ENCODE data around the gene MT1E.
"Not testable (repeated sequence)": the region's sequence is repeated elsewhere in the genome, so short reads cannot be mapped to it uniquely, and the experiment has no call there.

Gene MT1E

DNA sequence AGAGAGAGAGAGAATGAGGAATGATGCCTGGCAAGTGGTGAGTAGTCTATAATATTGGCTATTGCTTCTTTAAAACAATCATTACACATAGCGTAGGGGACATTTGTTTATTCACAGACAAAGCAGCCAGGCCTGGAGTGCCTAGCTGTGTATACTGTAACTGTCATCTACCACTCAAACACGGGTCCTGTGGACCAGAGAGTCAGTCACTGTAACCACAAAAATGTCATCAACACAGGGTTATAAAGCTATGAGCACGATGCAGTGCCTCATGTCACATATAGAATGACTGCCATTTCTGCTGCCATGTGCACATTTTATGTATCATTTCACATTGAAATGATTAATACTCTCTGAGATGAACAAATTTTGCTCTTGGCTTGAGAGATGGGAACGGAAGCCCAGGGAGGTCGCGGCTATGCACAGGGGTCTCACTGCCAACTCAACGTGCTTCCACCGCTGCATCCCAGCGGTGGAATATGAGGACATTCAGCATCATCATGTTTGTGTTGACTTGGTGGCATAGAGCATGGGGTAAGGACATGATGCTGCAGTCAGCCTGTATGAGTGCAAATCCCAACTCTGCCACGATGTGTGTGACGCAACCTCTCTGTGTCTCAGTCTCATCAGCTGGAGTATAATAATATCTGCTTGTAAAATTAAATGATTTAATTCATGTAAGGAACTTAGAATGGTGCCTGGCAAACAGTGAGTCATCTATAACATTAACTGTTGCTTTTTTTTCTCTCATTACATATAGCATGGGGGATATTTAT is 47.4 kb downstream of the MT1E start:
- no peak for DNase-seq

DNA sequence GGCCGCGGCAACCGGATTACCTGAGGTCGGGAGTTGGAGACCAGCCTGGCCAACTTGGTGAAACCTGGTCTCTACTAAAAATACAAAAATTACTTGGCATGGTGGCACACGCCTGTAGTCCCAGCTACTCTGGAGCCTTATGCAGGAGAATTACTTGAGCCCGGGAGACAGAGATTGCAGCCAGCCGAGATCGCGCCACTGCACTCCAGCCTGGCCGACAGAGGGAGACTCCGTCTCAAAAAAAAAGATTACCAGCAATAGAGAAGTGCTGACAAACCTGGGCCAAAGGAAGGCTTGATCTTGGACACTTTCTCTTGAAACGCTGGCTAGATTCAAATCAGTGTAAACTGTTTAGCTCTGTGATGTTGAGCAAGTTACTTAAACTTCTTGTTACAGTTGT is 48.3 kb downstream of the MT1E start:
- DNase-seq: no peak

DNA sequence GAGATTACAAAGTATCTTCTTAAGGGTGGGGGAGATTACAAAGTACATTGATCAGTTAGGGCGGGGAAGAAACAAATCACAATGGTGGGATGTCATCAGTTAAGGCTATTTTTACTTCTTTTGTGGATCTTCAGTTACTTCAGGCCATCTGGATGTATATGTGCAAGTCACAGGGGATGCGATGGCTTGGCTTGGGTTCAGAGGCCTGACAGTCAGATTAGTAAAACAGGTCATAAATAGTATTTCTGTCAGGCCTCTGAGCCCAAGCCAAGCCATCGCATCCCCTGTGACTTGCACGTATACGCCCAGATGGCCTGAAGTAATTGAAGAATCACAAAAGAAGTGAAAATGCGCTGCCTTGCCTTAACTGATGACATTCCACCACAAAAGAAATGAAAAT is 49.0 kb downstream of the MT1E start:
- not testable (repeated sequence) for DNase-seq

DNA sequence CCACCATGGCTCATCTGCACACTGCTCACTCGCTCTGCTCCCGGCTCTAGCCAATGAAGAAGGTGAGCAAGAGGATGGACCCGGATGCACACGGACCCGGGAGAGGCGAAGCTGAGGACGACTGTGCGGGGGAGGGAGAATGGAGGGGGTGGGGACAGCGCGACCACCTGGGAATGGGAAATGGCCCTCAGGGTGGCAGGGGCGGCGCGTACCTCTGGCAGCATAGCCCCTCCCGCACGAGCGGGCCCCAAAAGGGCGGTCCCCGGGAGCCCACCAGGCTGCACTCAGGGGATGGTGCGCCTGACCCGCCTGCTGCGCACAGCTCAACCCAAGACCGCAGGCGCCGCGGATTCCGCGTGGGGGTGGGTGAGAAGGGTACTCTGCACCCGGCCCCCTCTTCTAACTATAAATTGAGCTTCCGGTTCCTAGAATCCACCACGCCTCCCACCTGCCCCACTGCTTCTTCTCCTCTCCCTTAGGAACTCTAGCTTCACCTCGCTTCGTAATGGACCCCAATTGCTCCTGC is 50.2 kb downstream of the MT1E start:
- peak; percentile 16 for DNase-seq

All from T-helper 9 cell (primary cell).